Stimulated activated CD8-positive, alpha-beta memory T cell treated with anti-CD3 and anti-CD28 coated beads, Interleukin-4, amount 100 ng/mL, for 48 hours (primary cell): Measurements from ENCODE around the gene CMTM7.

Source experiments
- DNase-seq: peaks from one replicate; pipeline ENCODE4 v3.0.0-alpha.2; 2020

Gene CMTM7

GRCh38 chr3:32438596-32439344, 47.1 kb downstream of the CMTM7 start:
- peak; percentile 39 for DNase-seq

GRCh38 chr3:32439421-32439820, 47.8 kb downstream of the CMTM7 start:
- peak; percentile 15 for DNase-seq

- peak; percentile 17 for DNase-seq
Measured at GRCh38 chr3:32440611-32441350, 49.1 kb downstream of the CMTM7 start.

GRCh38 chr3:32442766-32443165, 51.1 kb downstream of the CMTM7 start:
- DNase-seq = no peak

GRCh38 chr3:32443478-32443877, 51.8 kb downstream of the CMTM7 start:
- peak; percentile 5 for DNase-seq

GRCh38 chr3:32447865-32448400, 56.3 kb downstream of the CMTM7 start:
- no peak for DNase-seq

- no peak for DNase-seq
Measured at GRCh38 chr3:32448686-32449474, 57.2 kb downstream of the CMTM7 start.

- DNase-seq = no peak
Measured at GRCh38 chr3:32449691-32450090, 58.0 kb downstream of the CMTM7 start.

- no peak for DNase-seq
Measured at GRCh38 chr3:32450426-32450825, 58.8 kb downstream of the CMTM7 start.

GRCh38 chr3:32450992-32451659, 59.5 kb downstream of the CMTM7 start:
- peak; percentile 15 for DNase-seq

- peak; percentile 18 for DNase-seq
Measured at GRCh38 chr3:32452009-32452408, 60.4 kb downstream of the CMTM7 start.

GRCh38 chr3:32453346-32453745, 61.7 kb downstream of the CMTM7 start:
- no peak for DNase-seq

- DNase-seq = peak; percentile 15
Measured at GRCh38 chr3:32454111-32454510, 62.5 kb downstream of the CMTM7 start.

- peak; percentile 20 for DNase-seq
Measured at GRCh38 chr3:32454731-32455608, 63.3 kb downstream of the CMTM7 start.

- peak; percentile 21 for DNase-seq
Measured at GRCh38 chr3:32455609-32456428, 64.2 kb downstream of the CMTM7 start.

GRCh38 chr3:32456429-32457130, 64.9 kb downstream of the CMTM7 start:
- peak; percentile 24 for DNase-seq

- DNase-seq = peak; percentile 56
Measured at GRCh38 chr3:32457971-32458471, 66.4 kb downstream of the CMTM7 start.

- DNase-seq = peak; percentile 24
Measured at GRCh38 chr3:32459450-32459849, 67.8 kb downstream of the CMTM7 start.

- DNase-seq = peak; percentile 69
Measured at GRCh38 chr3:32460031-32460749, 68.5 kb downstream of the CMTM7 start.
